ENCODE data around the gene PLOD3.

The PLOD3 gene

GRCh38 chr7:101162551-101163278, 54.7 kb downstream of the PLOD3 start:
- TF ChIP-seq, protein P1, sequence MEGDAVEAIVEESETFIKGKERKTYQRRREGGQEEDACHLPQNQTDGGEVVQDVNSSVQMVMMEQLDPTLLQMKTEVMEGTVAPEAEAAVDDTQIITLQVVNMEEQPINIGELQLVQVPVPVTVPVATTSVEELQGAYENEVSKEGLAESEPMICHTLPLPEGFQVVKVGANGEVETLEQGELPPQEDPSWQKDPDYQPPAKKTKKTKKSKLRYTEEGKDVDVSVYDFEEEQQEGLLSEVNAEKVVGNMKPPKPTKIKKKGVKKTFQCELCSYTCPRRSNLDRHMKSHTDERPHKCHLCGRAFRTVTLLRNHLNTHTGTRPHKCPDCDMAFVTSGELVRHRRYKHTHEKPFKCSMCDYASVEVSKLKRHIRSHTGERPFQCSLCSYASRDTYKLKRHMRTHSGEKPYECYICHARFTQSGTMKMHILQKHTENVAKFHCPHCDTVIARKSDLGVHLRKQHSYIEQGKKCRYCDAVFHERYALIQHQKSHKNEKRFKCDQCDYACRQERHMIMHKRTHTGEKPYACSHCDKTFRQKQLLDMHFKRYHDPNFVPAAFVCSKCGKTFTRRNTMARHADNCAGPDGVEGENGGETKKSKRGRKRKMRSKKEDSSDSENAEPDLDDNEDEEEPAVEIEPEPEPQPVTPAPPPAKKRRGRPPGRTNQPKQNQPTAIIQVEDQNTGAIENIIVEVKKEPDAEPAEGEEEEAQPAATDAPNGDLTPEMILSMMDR (IDR thresholded peaks at IDR 0.05; ENCODE audit: low read depth, low read length), result no peak
- TF ChIP-seq EZH2phosphoT487 (IDR thresholded peaks at IDR 0.05; ENCODE audit: low read depth), result no peak
- peak overlapping the region; percentile 66 for H3K4me3 ChIP-seq (ENCODE audit: low read length)
- H3K4me2 ChIP-seq (ENCODE audit: low read length), result peak overlapping the region; percentile 58
- peak overlapping the region; percentile 42; the same call in 1 of the 2 replicates for H3K9ac ChIP-seq (ENCODE audit: low read length)
- H3K9me3 ChIP-seq (ENCODE audit: insufficient read depth, low read length), result no peaks in the 10 kb centered on the region
- H3K27ac ChIP-seq (ENCODE audit: low read length), result no peak overlapping the region; the same call in 1 of the 2 replicates
- H4K20me1 ChIP-seq (ENCODE audit: insufficient read depth, low read length), result no peaks in the 10 kb centered on the region
- no peak overlapping the region; the same call in 1 of the 2 replicates for H2AFZ ChIP-seq (ENCODE audit: low read depth, low read length)
- peaks cover 21% of the 10 kb centered on the region for H3K36me3 ChIP-seq (replicated peaks; ENCODE audit: low read depth, low read length)
- H3K79me2 ChIP-seq (ENCODE audit: low read length), result no peaks in the 10 kb centered on the region
- peaks cover 9% of the 10 kb centered on the region for H3K27me3 ChIP-seq (ENCODE audit: low read depth, low read length)
- H3K4me1 ChIP-seq (ENCODE audit: low read length), result peaks cover 10% of the 10 kb centered on the region

DNA sequence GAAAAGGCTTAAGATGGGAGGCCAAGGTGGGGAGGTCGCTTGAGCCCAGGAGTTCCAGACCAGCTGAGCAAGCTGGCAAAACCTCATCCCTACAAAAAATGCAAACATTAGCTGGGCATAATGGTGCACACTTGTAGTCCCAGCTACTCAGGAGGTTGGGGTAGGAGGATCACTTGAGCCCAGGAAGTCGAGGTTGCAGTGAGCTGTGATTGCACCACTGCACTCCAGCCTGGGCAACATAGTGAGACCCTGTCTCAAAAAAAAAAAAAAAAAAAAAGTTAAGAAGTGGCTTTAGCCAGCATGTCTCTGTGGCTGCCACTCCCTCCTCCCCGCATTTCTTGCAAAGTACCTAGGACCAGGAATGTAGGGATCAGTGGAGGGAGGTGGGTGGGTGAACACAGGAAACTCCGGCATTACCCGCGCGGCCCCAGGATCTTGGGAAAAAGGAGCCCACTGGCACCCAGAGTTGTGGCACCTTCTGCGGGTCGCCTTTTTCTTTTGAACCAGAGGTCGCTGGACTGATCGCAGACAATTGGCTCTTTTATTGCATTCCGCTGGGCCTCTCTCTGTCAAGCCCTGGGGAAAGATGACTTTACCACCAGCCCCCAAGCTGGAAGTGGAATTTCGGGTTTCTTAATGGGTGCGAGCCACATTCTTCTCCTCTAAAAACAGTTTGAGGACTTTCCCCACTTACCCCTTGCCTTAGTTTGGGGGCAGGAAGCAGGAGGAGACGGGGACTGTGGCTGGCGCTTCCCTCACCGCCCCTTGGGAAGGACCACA, 55.5 kb downstream of the PLOD3 start:
- H2AFZ ChIP-seq (ENCODE audit: low read depth, low read length), result no peak overlapping the region
- H3K36me3 ChIP-seq (replicated peaks; ENCODE audit: low read depth, low read length), result peaks cover 28% of the 10 kb centered on the region
- H4K20me1 ChIP-seq (ENCODE audit: insufficient read depth, low read length), result no peaks in the 10 kb centered on the region
- H3K9ac ChIP-seq (ENCODE audit: low read length), result no peak overlapping the region
- no peaks in the 10 kb centered on the region for H3K9me3 ChIP-seq (ENCODE audit: insufficient read depth, low read length)
- TF ChIP-seq EZH2phosphoT487 (IDR thresholded peaks at IDR 0.05; ENCODE audit: low read depth), result no peak
- TF ChIP-seq, protein P1 (IDR thresholded peaks at IDR 0.05; ENCODE audit: low read depth, low read length), result no peak
- no peaks in the 10 kb centered on the region for H3K79me2 ChIP-seq (ENCODE audit: low read length)
- no peak overlapping the region for H3K27ac ChIP-seq (ENCODE audit: low read length)
- peaks cover under 1% of the 10 kb centered on the region for H3K27me3 ChIP-seq (ENCODE audit: low read depth, low read length)
- H3K4me3 ChIP-seq (ENCODE audit: low read length), result peak overlapping the region; percentile 66; the same call in 1 of the 2 replicates
- H3K4me1 ChIP-seq (ENCODE audit: low read length), result peaks cover 13% of the 10 kb centered on the region
- peak overlapping the region; percentile 58 for H3K4me2 ChIP-seq (ENCODE audit: low read length)

DNA sequence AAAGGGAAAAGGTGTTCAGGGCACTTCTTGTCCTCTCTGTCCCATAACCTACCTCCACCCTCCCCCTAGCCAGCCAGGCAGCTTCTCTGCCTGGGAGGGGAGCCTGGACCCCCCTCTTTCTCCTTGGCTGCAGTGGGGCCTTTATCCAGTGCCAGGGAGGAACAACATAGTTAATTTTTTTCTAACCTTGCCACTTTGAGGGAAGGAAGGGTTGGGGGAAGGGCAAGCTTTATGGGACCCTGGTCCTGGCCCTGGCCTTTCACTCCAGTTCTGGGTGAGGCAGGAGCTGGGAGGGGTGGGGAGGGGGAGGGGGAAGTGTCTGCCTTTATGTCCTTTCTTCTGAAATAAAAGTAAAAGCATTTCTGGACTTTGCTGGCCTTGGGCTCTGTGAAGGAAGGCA, 56.5 kb downstream of the PLOD3 start:
- Histone ChIP-seq H3K79me2 (ENCODE audit: low read length) (peaks cover 4% of the 10 kb centered on the region; the same call in 1 of the 2 replicates), H3K36me3 (replicated peaks; ENCODE audit: low read depth, low read length) (peaks cover 34% of the 10 kb centered on the region), H3K9ac (ENCODE audit: low read length) (no peak overlapping the region), H3K4me3 (ENCODE audit: low read length) (no peak overlapping the region), H3K27ac (ENCODE audit: low read length) (no peak overlapping the region), H2AFZ (ENCODE audit: low read depth, low read length) (no peak overlapping the region), H4K20me1 (ENCODE audit: insufficient read depth, low read length) (no peaks in the 10 kb centered on the region), H3K4me1 (ENCODE audit: low read length) (peaks cover 22% of the 10 kb centered on the region), H3K27me3 (ENCODE audit: low read depth, low read length) (no peaks in the 10 kb centered on the region), H3K4me2 (ENCODE audit: low read length) (no peak overlapping the region), H3K9me3 (ENCODE audit: insufficient read depth, low read length) (no peaks in the 10 kb centered on the region)
- TF ChIP-seq, protein P1 (IDR thresholded peaks at IDR 0.05; ENCODE audit: low read depth, low read length), result no peak
- no peak for TF ChIP-seq EZH2phosphoT487 (IDR thresholded peaks at IDR 0.05; ENCODE audit: low read depth)

Data from OCI-LY3 (cell line).